GM19324 (cell line): ENCODE data around the gene SIX2.

Experiments
- ATAC-seq: cut with Tn5 transposase; IDR thresholded peaks from one replicate; pipeline ENCODE4 v1.9.1; 2021; ENCODE audit warnings: mild to moderate bottlenecking, moderate library complexity; ENCODE audit not compliant: unreplicated experiment, low FRiP score

Gene SIX2

GRCh38 chr2:45003579-45004551 is 5.4 kb downstream of the SIX2 start:
- no peak for ATAC-seq

GRCh38 chr2:45002686-45003085 is 6.6 kb downstream of the SIX2 start:
- ATAC-seq: no peak

GRCh38 chr2:45001869-45002385 is 7.3 kb downstream of the SIX2 start:
- no peak for ATAC-seq

GRCh38 chr2:45000921-45001868 is 8.1 kb downstream of the SIX2 start:
- ATAC-seq: no peak

GRCh38 chr2:45000341-45000901 is 8.8 kb downstream of the SIX2 start:
- ATAC-seq: no peak

- no peak for ATAC-seq
Observed at GRCh38 chr2:44999540-44999939, 9.7 kb downstream of the SIX2 start.

- no peak for ATAC-seq
Observed at GRCh38 chr2:44997963-44998362, 11.3 kb downstream of the SIX2 start.

- ATAC-seq: no peak
Observed at GRCh38 chr2:44996356-44996755, 12.9 kb downstream of the SIX2 start.

GRCh38 chr2:44994377-44994776 is 14.9 kb downstream of the SIX2 start:
- ATAC-seq: no peak

GRCh38 chr2:44989176-44989575 is 20.1 kb downstream of the SIX2 start:
- no peak for ATAC-seq

GRCh38 chr2:44983836-44984604 is 25.2 kb downstream of the SIX2 start:
- ATAC-seq: no peak

GRCh38 chr2:44981714-44982108 is 27.5 kb downstream of the SIX2 start:
- ATAC-seq: no peak

GRCh38 chr2:44980751-44981713 is 28.2 kb downstream of the SIX2 start:
- no peak for ATAC-seq

- ATAC-seq: no peak
Observed at GRCh38 chr2:44979581-44979980, 29.7 kb downstream of the SIX2 start.

GRCh38 chr2:44975571-44976450 is 33.4 kb downstream of the SIX2 start:
- ATAC-seq: no peak

GRCh38 chr2:44974064-44974715 is 35.1 kb downstream of the SIX2 start:
- ATAC-seq: no peak
